SK-N-SH (cell line): ENCODE results near the gene CCDC14. TPM values are rescaled to one million over a fixed set of nuclear protein-coding genes. Genes with fewer than 3 reads are reported as not detected.
A peak's percentile ranks its signal among the peaks of the same experiment; 100 is the strongest.

Source experiments
- CTCF ChIA-PET: fragments of 300-600, 350-600 bp; formaldehyde crosslinking; extraction: SDS; loops from one replicate; lab custom pipeline; 2021; lab: Yijun Ruan, JAX
- POLR2A ChIA-PET: fragments of 350-600 bp; sonication (Branson Sonifier 250); formaldehyde crosslinking; extraction: SDS; loops from one replicate; lab custom pipeline; 2020; ENCODE audit warnings: antibody characterized with exemption, inconsistent platforms; lab: Yijun Ruan, JAX
- DNase-seq: peaks from one replicate; pipeline ENCODE4 v3.0.0; 2012
- H2AFZ ChIP-seq: fragments of 200-600 bp; sonication (generic); 2 replicates; pipeline ENCODE4 v1.8.1; 2016; ENCODE audit warnings: antibody characterized with exemption, mild to moderate bottlenecking, low read depth
- H3F3A ChIP-seq: fragments of 200-600 bp; sonication (generic); replicated peaks from 2 replicates; pipeline ENCODE3; 2016; ENCODE audit warnings: antibody characterized with exemption, mild to moderate bottlenecking; ENCODE audit not compliant: insufficient read depth
- H3K27ac ChIP-seq, 2 experiments: fragments of 200-500 bp in 1 of 2; fragments of 200-600 bp in 1 of 2; sonication (Bioruptor generic) in 1 of 2; sonication (generic), shearing (Covaris generic) in 1 of 2; 2 replicates each; pipeline versions ENCODE4 v1.5.1 to v1.6.1; 2014 to 2016; ENCODE audit warnings: low read depth in 2 of 2, inconsistent platforms in 1 of 2, low read length in 1 of 2, mild to moderate bottlenecking in 1 of 2, mixed read lengths in 1 of 2
- H3K27me3 ChIP-seq: fragments of 200-600 bp; sonication (generic), shearing (Covaris generic); 2 replicates; pipeline ENCODE4 v1.6.1; 2016; ENCODE audit warnings: mixed run types; ENCODE audit not compliant: insufficient read depth
- H3K36me3 ChIP-seq, 2 experiments: fragments of 200-500 bp in 1 of 2; fragments of 200-600 bp in 1 of 2; sonication (Bioruptor generic) in 1 of 2; sonication (generic) in 1 of 2; replicated peaks in 1 of 2; 2 replicates each; pipeline versions ENCODE3 to v1.5.1; 2014 to 2016; ENCODE audit warnings: low read length in 1 of 2, mild to moderate bottlenecking in 1 of 2; ENCODE audit not compliant: insufficient read depth in 2 of 2, control insufficient read depth in 1 of 2
- H3K4me1 ChIP-seq, 2 experiments: fragments of 200-500 bp in 1 of 2; fragments of 200-600 bp in 1 of 2; sonication (Bioruptor generic) in 1 of 2; sonication (generic), shearing (Covaris generic) in 1 of 2; 2 replicates each; pipeline versions ENCODE4 v1.5.1 to v1.6.1; 2014 to 2016; ENCODE audit warnings: low read depth in 1 of 2, low read length in 1 of 2, mixed run types in 1 of 2; ENCODE audit not compliant: insufficient read depth in 2 of 2, control insufficient read depth in 1 of 2
- H3K4me2 ChIP-seq: fragments of 200-600 bp; sonication (generic), shearing (Covaris generic); 2 replicates; pipeline ENCODE4 v1.6.1; 2017; ENCODE audit warnings: mixed run types
- H3K4me3 ChIP-seq, 2 experiments: fragments of 200-500 bp in 1 of 2; fragments of 200-600 bp in 1 of 2; sonication (Bioruptor generic) in 1 of 2; sonication (generic), shearing (Covaris generic) in 1 of 2; 2 replicates each; pipeline versions ENCODE4 v1.5.1 to v1.8.1; 2014 to 2016; ENCODE audit warnings: low read depth in 2 of 2, inconsistent platforms in 1 of 2, low read length in 1 of 2, mild to moderate bottlenecking in 1 of 2, mixed read lengths in 1 of 2, moderate library complexity in 1 of 2
- H3K79me2 ChIP-seq: fragments of 200-600 bp; sonication (generic); 2 replicates; pipeline ENCODE4 v1.8.1; 2017; ENCODE audit warnings: mild to moderate bottlenecking; ENCODE audit not compliant: insufficient read depth
- H3K9ac ChIP-seq: fragments of 200-600 bp; sonication (generic); 2 replicates; pipeline ENCODE4 v1.6.1; 2017; ENCODE audit warnings: mixed run types
- H3K9me2 ChIP-seq: fragments of 200-600 bp; sonication (generic); 2 replicates; pipeline ENCODE4 v1.6.1; 2017; ENCODE audit warnings: mixed run types
- H3K9me3 ChIP-seq: fragments of 200-600 bp; sonication (generic); 2 replicates; pipeline ENCODE4 v1.6.1; 2017; ENCODE audit warnings: mixed run types, mild to moderate bottlenecking, moderate library complexity
- H4K20me1 ChIP-seq: fragments of 200-600 bp; sonication (generic); 2 replicates; pipeline ENCODE4 v1.6.1; 2017; ENCODE audit warnings: mild to moderate bottlenecking, mixed run types; ENCODE audit not compliant: insufficient read depth
- CTCF ChIP-seq: fragments of 200-600 bp; sonication (generic); IDR thresholded peaks from 2 replicates; pipeline ENCODE4 v1.6.1; 2017; ENCODE audit warnings: antibody characterized with exemption, mild to moderate bottlenecking, moderate library complexity
- EP300 ChIP-seq, 2 experiments: IDR thresholded peaks; 2 replicates each; pipeline versions ENCODE4 v1.4.0 to v1.6.1; 2012; ENCODE audit warnings: borderline replicate concordance in 1 of 2, low read depth in 1 of 2, low read length in 1 of 2
- EZH2phosphoT487 ChIP-seq: fragments of 200-600 bp; sonication (generic); IDR thresholded peaks from 2 replicates; pipeline ENCODE4 v1.6.1; 2017; ENCODE audit warnings: low read depth, mixed run types, mild to moderate bottlenecking, antibody characterized with exemption, moderate library complexity, borderline replicate concordance
- FOXJ3 ChIP-seq: sonication (generic); formaldehyde crosslinking; IDR thresholded peaks from 2 replicates; pipeline ENCODE4 v1.5.1; 2020; ENCODE audit warnings: mild to moderate bottlenecking, missing genetic modification reagents
- GABPA ChIP-seq: IDR thresholded peaks from 2 replicates; pipeline ENCODE4 v1.4.0; 2012; ENCODE audit warnings: low read depth, mild to moderate bottlenecking
- IRF3 ChIP-seq: fragments of 150-350 bp; IDR thresholded peaks from 2 replicates; pipeline ENCODE4 v1.6.1; 2016; ENCODE audit warnings: mild to moderate bottlenecking, low read depth, low read length
- MEF2A ChIP-seq: IDR thresholded peaks from 2 replicates; pipeline ENCODE4 v1.4.0; 2012; ENCODE audit warnings: low read depth, borderline replicate concordance
- MXI1 ChIP-seq: IDR thresholded peaks from 2 replicates; pipeline ENCODE4 v1.6.1; 2012; ENCODE audit warnings: mild to moderate bottlenecking, low read depth, low read length, improper control_type of control experiment
- NFIC ChIP-seq: IDR thresholded peaks from 2 replicates; pipeline ENCODE4 v1.4.0; 2012; ENCODE audit warnings: borderline replicate concordance
- PBX3 ChIP-seq: IDR thresholded peaks from 2 replicates; pipeline ENCODE4; 2012
- RAD21 ChIP-seq: IDR thresholded peaks from 2 replicates; pipeline ENCODE4 v1.6.1; 2012; ENCODE audit warnings: mild to moderate bottlenecking, low read length
- RFX5 ChIP-seq: IDR thresholded peaks from 2 replicates; pipeline ENCODE4 v1.6.1; 2012; ENCODE audit warnings: mild to moderate bottlenecking, improper control_type of control experiment, low read length
- SIN3A ChIP-seq: IDR thresholded peaks from 2 replicates; pipeline ENCODE4 v1.6.1; 2012; ENCODE audit warnings: low read depth, mild to moderate bottlenecking, low read length, moderate library complexity, borderline replicate concordance
- SMC3 ChIP-seq: IDR thresholded peaks from 2 replicates; pipeline ENCODE4 v1.6.1; 2012; ENCODE audit warnings: low read depth, low read length, improper control_type of control experiment
- TAF1 ChIP-seq: IDR thresholded peaks from 2 replicates; pipeline ENCODE4 v1.6.1; 2012; ENCODE audit warnings: low read depth, mild to moderate bottlenecking, low read length, moderate library complexity, borderline replicate concordance
- TCF12 ChIP-seq: IDR thresholded peaks from 2 replicates; pipeline ENCODE4 v1.4.0; 2012
- USF1 ChIP-seq: IDR thresholded peaks from 2 replicates; pipeline ENCODE4 v1.4.0; 2012; ENCODE audit warnings: low read depth, borderline replicate concordance
- YY1 ChIP-seq: IDR thresholded peaks from 2 replicates; pipeline ENCODE4 v1.4.0; 2012; ENCODE audit warnings: low read depth, mild to moderate bottlenecking
- WGBS: methylation state at CpG from one replicate; pipeline ENCODE4 v1.1.6; 2017; ENCODE audit warnings: low lambda C conversion rate; 5-methylcytosine and 5-hydroxymethylcytosine counted together
- polyA plus RNA-seq, 3 experiments: library from polyadenylated mRNA; depleted of rRNA; stranded (reverse); fragments of >200 nt; gene quantifications; 2 replicates each; pipeline ENCODE4 v1.2.3, GENCODE V29; 2012

CCDC14 gene
- polyA plus RNA-seq, 1 of the 3 experiments (the other 2 are of a cell fraction), result 147 TPM

- Histone ChIP-seq H3K4me3 (no peak overlapping the region), H3K9ac (no peak overlapping the region), H4K20me1 (no peaks in the 10 kb centered on the region), H3K27ac (peak overlapping the region in 1 of 2 experiments; percentile 28; a peak in 1 of 4 replicates), H3K4me1 (peaks cover 0 to 4% of the 10 kb centered on the region in 2 experiments; a peak in 1 of 4 replicates), H2AFZ (no peak overlapping the region), H3K79me2 (no peaks in the 10 kb centered on the region), H3F3A (peaks cover 17% of the 10 kb centered on the region), H3K9me3 (no peaks in the 10 kb centered on the region), H3K9me2 (no peaks in the 10 kb centered on the region), H3K36me3 (peaks cover 72 to 89% of the 10 kb centered on the region in 2 experiments), H3K4me2 (no peak overlapping the region), H3K27me3 (no peaks in the 10 kb centered on the region)
- DNase-seq, result no peak
- 54% methylated on average over 2 of the region's 2 CpGs for whole genome bisulfite sequencing
- ChIA-PET CTCF (interaction anchor here (0.6 to 1.5 kb wide), 5 partner anchors 15 to 607 kb away, joined by 3 read pairs; no protein-coding TSS in a partner anchor), POLR2A (no interaction called here)
- TF ChIP-seq EP300 (IDR thresholded peaks at IDR 0.05; ENCODE audit: borderline replicate concordance in 1 of 2, low read depth in 1 of 2, low read length in 1 of 2) (no peak), SMC3 (0 out of 2 replicates have a peak, but pooled peaks have one; percentile 5), PBX3 (no peak), CTCF (peak; percentile 63), EZH2phosphoT487 (no peak), NFIC (0 out of 2 replicates have a peak, but pooled peaks have one; percentile 21), YY1 (no peak), GABPA (no peak), RFX5 (no peak), FOXJ3 (CRISPR knock-in tag) (no peak), MXI1 (no peak), USF1 (no peak), RAD21 (peak; percentile 43)
Observed at GRCh38 chr3:123941121-123941520, 19.9 kb downstream of the CCDC14 start.

- 100% methylated on average over 2 of the region's 2 CpGs for WGBS
- peaks cover 4 to 8% of the 10 kb centered on the region in 2 experiments; a peak in 2 of 4 replicates for H3K4me1 ChIP-seq
- TF ChIP-seq TAF1, result no peak
- no peak for TF ChIP-seq CTCF
- no peak for TF ChIP-seq SIN3A
- TF ChIP-seq TCF12, result no peak
- no peak for TF ChIP-seq IRF3
- TF ChIP-seq MEF2A, result no peak
Observed at GRCh38 chr3:123939706-123940105, 21.3 kb downstream of the CCDC14 start.

More at GRCh38 chr3:123939706-123940105, 21.3 kb downstream of the CCDC14 start:
- ChIA-PET CTCF (no interaction called here), POLR2A (no interaction called here)
- no peaks in the 10 kb centered on the region for H3K9me2 ChIP-seq
- H3K27ac ChIP-seq, result no peak overlapping the region
- H4K20me1 ChIP-seq, result no peaks in the 10 kb centered on the region
- H3K9ac ChIP-seq, result no peak overlapping the region
- peaks cover 61 to 84% of the 10 kb centered on the region in 2 experiments for H3K36me3 ChIP-seq
- peaks cover 18% of the 10 kb centered on the region for H3F3A ChIP-seq
- H3K27me3 ChIP-seq, result no peaks in the 10 kb centered on the region
- H3K4me2 ChIP-seq, result no peak overlapping the region
- no peaks in the 10 kb centered on the region for H3K79me2 ChIP-seq
- H2AFZ ChIP-seq, result no peak overlapping the region
- no peaks in the 10 kb centered on the region for H3K9me3 ChIP-seq
- no peak for DNase-seq
- H3K4me3 ChIP-seq, result no peak overlapping the region
